ENCODE results near the gene SLC12A4.

The SLC12A4 gene

GRCh38 chr16:67910158-67910557 lies 58.3 kb downstream of the SLC12A4 start:
- DNase-seq (ENCODE audit: low spot score), result no peak
- TF ChIP-seq CTCF (IDR thresholded peaks at IDR 0.05; ENCODE audit: borderline replicate concordance, control extremely low read depth, extremely low read depth, insufficient read depth, missing control alignments), result no peak
- in situ Hi-C loops (cut with MboI; ENCODE audit: low sequenced_read_pairs, unreplicated experiment), result no loop called here

GRCh38 chr16:67909056-67909742 lies 59.2 kb downstream of the SLC12A4 start:
- TF ChIP-seq CTCF (IDR thresholded peaks at IDR 0.05; ENCODE audit: borderline replicate concordance, control extremely low read depth, extremely low read depth, insufficient read depth, missing control alignments), result no peak
- DNase-seq (ENCODE audit: low spot score), result no peak
- in situ Hi-C loops (cut with MboI; ENCODE audit: low sequenced_read_pairs, unreplicated experiment), result no loop called here

GRCh38 chr16:67907397-67908180 lies 60.8 kb downstream of the SLC12A4 start:
- in situ Hi-C loops (cut with MboI; ENCODE audit: low sequenced_read_pairs, unreplicated experiment), result no loop called here
- no peak for TF ChIP-seq CTCF (IDR thresholded peaks at IDR 0.05; ENCODE audit: borderline replicate concordance, control extremely low read depth, extremely low read depth, insufficient read depth, missing control alignments)
- no peak for DNase-seq (ENCODE audit: low spot score)

GRCh38 chr16:67902831-67903230 lies 65.6 kb downstream of the SLC12A4 start:
- no peak for DNase-seq (ENCODE audit: low spot score)
- TF ChIP-seq CTCF (IDR thresholded peaks at IDR 0.05; ENCODE audit: borderline replicate concordance, control extremely low read depth, extremely low read depth, insufficient read depth, missing control alignments), result no peak
- in situ Hi-C loops (cut with MboI; ENCODE audit: low sequenced_read_pairs, unreplicated experiment), result no loop called here

GRCh38 chr16:67901734-67902133 lies 66.7 kb downstream of the SLC12A4 start:
- no peak for DNase-seq (ENCODE audit: low spot score)
- in situ Hi-C loops (cut with MboI; ENCODE audit: low sequenced_read_pairs, unreplicated experiment), result no loop called here
- no peak for TF ChIP-seq CTCF (IDR thresholded peaks at IDR 0.05; ENCODE audit: borderline replicate concordance, control extremely low read depth, extremely low read depth, insufficient read depth, missing control alignments)

- no peak for TF ChIP-seq CTCF (IDR thresholded peaks at IDR 0.05; ENCODE audit: borderline replicate concordance, control extremely low read depth, extremely low read depth, insufficient read depth, missing control alignments)
- in situ Hi-C loops (cut with MboI; ENCODE audit: low sequenced_read_pairs, unreplicated experiment), result no loop called here
Measured at GRCh38 chr16:67897231-67897630, 71.2 kb downstream of the SLC12A4 start.

More at GRCh38 chr16:67897231-67897630, 71.2 kb downstream of the SLC12A4 start:
- no peak for DNase-seq (ENCODE audit: low spot score)
